IPS DF 4.7 (cell line): ENCODE data around the gene CDK17.

Experiments
- DNase-seq: peaks from one replicate; pipeline ENCODE4 v3.0.0-alpha.2; 2013; ENCODE audit warnings: low spot score; ENCODE audit errors: extremely low read depth

Gene CDK17

DNA sequence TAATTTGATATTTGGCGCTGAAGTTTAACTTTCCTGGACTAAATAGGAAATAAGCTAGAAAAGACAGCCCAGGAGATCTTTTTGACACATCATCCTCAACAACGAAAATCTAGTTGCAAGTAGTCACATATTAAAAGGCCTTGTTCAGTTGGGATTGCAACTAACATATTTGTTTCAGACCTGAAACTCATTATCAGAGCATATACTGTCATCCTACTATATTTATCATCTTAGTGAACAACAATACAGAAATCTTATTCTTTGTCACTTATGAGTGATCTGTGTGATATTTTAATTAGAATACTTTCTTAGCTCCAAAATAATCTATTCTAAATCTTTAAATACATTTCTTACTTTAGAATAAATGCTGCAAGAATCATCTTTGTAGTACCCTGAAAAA lies 134.0 kb downstream of the CDK17 start:
- no peak for DNase-seq

DNA sequence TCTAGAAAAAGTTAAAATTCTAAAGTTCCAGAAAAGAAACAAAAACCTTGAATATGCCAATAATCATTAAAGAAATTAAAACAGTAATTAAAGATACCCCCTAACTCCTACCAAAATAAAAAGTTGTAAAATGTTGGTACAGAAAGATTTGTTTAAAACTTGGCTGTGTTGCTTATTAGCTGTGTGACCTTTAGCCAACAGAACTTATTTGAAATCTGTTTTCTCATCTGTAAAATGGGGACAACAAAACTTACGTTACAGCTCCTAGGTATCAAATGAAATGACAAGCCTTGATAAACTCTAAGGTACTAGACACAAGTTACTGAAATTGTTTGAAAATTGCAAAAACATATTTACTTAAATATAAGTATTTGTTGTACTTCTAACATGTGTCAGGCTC lies 134.4 kb downstream of the CDK17 start:
- no peak for DNase-seq

DNA sequence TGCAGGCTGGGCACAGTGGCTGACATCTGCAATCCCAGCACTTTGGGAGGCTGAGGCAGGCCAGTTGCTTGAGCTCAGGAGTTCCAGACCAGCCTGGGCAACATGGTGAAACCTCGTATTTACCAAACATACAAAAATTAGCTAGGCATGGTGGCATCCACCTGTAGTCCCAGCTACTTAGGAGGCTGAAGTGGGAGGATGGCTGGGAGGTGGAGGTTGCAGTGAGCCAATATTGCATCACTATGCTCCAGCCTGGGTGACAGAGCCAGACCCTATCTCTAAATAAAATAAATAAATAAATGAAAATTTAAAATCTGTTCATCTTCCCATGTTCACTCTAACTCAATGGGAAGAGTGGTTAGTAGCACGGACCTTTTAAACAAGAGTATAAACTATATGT lies 134.8 kb downstream of the CDK17 start:
- DNase-seq, result no peak

DNA sequence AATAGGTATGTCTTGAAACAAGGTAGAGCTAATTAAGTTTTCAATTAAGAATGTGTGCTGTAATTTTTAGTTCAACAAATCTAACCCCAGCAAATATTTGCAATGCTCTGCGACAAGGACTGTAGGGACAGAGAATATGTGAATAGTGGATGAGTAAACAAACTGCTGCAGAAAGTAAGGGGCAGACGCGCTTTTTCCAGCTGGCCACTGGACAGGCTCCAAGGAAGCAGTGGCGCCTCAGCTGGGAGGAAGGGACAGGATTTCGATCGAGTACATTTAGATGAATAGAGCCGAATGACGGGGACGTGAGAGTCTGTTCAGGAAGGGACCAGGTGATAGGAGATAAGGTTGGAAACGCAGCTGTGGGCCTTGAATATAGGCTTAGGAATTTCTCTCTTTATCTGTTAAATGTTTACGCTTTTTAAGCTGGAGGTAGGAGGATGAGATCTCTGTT lies 136.8 kb downstream of the CDK17 start:
- no peak for DNase-seq

DNA sequence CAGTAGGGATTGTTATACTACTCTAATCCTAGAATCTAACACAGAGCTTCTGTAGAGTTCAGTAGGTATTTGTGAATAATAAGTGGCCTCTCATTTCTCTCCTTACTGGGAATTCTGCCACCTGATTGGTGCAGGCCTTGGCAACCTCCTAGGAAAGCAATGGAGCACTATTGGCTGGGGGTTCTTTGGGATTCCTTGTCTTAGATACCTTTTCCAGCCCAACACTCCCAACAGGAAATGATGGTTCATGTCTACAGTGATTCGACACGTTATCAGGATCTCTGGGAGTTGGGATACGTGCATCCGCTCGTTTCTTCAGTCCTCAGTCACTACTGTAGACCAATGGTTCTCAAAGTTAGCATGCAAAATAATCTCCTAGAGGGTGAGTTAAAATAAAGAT lies 138.7 kb downstream of the CDK17 start:
- DNase-seq, result no peak

DNA sequence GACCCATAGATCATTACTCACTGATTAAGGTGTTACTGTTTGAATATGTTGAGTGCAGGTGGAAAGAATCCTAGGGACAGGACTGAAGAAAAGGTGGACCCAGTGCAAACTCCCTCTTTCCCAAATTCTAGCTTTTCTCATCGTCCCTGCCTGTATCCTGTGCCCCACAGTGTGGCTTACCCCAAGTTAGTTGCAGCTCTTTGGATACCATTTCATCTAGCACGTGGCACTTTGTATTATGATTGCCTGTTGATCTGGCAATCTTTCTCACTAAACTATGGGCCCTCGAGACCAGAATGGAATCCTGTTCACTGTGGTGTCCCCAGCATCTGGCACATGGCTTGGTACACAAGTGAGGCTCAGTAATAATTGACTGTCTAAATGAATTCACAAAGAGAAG lies 139.6 kb downstream of the CDK17 start:
- DNase-seq, result no peak

DNA sequence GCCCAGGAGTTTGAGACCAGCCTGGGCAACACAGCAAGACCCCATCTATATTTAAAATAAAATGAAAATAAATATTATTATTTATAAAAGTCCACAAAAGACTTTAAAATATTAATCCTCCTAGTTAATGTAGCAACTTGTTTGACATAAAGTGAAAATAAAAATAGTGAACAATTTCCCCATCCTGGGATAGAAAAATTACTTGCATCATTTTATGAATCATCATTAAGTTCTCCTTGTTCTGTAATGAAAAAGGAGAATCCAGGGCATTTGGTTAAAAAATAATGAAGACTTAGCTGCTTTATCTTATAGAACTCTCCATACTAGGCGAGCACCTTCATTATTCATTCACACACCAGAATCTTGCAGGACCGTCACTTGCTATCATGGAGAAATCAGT lies 140.0 kb downstream of the CDK17 start:
- DNase-seq, result no peak

DNA sequence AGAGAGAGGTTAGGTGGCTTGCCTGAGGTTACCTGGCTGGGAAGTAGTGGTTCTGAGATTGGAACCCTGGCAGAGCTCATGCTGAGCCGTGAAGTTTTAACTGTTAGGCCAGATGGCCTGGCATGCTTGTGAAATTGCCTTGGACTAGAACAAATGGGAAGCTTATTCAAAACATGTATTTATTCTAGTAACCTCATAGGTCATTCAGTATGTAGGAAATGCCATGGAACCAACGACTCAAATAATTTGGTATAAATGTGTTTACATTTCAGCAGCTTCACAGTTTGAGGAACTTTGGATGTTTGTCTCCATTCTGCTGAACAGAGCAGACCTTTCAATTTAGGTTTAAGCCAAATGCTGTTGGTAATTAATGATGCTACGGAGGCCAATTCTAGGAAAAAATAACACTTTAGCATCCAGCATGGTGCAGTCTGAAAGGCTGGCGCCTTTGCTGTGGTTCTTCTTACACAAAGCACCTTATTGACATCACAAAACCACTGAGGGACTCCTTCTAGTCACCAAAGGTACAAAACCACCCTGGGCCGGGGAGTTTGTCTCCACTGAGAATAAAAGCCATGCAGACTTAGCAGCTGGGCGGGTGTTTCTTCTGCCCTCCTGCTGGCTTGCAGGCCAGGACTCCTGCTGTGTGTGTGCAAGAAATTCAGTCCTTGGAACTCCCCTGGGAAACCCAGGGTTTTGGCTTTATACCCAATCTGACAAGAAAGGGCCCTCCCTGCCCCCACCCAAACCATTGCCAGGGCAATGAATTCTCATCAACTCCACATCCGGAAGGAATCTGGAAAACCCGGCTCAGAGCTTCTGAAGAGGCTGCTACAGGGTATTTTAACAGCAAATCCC lies 141.9 kb downstream of the CDK17 start:
- DNase-seq, result no peak

DNA sequence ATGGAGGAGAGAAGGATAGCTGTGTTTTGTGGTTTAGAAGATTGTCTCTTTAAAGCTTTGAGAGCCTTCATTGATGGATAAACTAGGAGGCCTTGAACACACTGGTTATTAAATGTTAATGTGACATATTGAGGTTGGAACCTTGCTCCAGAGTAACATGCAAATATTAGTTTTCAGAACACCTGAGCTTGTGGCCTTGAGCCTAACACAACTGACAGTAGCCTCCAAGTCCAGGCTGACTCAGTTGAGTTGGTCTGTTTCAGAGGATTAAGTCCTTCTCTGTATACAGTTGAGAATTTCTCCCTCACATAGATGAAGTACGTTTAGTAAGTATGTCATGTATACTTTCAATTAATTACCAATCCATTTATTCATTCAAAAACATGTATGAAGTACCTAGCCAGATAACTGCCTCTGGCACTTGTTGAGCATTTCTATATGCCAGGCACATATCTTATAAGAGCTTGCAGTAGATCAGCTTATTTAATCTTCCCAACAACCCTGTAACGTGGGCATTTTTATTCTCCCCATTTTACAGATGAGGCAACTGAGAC lies 142.6 kb downstream of the CDK17 start:
- no peak for DNase-seq

DNA sequence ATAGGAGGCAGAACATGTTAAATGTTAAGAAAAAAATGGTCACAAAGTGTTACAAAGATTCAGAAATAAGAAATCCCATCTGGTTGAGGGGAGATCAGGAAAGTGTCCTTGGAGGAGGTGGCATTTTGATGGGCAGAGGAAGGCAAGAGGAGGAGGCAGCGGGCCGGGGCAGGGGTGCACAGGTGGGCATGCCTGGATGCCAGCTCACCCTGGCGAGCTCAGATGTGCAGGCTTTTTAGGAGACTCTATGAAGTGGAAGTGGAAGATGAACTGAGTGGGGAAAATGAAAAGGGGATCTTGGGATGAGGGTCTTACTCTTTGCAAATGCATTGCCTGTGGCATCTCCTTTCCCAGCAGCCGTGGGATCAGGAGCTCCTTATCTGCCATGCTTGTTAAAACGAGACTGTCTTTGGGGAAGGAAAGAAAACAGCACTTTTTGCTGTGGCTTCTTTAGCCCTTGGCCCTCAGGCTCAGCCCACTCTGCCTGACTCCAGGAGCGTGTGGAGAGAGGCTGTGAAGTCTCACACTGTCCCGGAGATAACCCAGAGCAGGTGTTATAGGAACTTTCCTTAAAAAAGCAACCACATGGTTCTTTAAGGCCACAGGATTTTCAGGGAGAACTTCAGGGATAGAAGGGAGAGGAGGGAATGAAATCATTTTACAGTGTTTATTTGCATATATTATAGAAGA lies 143.4 kb downstream of the CDK17 start:
- DNase-seq, result no peak

DNA sequence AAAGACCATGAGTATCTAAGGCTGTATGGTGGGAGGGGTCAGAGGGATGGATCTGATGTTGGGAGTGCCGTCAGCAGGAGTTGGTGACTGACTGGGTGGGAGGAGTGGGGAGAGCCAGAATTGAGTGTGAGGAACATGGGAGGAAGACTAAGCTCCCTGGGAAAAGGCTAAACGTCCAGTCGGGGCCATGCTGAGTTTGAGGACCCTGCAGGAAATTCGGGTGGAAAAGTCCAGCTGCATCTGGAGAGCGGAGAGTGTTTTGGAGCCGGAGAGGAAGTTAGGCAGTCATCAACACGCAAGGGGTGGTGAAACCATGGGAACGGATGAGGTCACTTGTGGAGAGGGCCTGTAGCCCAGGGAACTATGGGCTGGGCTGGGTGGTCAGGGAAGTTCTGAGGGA lies 145.2 kb downstream of the CDK17 start:
- DNase-seq, result no peak

DNA sequence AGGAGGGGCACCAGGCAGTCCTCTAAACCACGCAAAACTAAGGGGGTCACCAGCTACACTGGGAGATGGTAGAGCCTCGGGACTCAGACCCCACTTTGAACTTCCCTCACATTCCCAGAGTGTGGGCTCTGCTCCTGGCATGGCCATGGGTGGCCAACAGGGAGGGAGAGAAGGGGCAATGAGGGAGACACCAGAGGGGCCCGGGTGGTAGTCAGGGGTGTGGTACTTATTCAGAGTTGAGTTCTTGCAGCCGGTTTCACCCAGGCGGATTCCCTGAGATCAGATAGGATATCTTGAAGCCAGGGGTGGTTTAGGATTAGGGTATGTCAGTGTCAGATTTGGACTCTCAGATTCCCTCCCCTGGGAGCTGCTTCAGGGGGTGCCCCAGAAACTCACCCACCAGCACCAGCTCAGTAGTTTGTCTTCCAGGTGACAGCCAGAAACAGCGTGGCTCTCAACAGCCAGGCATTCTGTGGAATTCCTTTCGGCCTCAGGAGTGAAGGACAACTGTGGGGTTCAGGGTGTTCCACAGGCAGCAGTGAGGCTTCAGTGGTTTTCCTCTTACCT lies 150.0 kb downstream of the CDK17 start:
- no peak for DNase-seq

DNA sequence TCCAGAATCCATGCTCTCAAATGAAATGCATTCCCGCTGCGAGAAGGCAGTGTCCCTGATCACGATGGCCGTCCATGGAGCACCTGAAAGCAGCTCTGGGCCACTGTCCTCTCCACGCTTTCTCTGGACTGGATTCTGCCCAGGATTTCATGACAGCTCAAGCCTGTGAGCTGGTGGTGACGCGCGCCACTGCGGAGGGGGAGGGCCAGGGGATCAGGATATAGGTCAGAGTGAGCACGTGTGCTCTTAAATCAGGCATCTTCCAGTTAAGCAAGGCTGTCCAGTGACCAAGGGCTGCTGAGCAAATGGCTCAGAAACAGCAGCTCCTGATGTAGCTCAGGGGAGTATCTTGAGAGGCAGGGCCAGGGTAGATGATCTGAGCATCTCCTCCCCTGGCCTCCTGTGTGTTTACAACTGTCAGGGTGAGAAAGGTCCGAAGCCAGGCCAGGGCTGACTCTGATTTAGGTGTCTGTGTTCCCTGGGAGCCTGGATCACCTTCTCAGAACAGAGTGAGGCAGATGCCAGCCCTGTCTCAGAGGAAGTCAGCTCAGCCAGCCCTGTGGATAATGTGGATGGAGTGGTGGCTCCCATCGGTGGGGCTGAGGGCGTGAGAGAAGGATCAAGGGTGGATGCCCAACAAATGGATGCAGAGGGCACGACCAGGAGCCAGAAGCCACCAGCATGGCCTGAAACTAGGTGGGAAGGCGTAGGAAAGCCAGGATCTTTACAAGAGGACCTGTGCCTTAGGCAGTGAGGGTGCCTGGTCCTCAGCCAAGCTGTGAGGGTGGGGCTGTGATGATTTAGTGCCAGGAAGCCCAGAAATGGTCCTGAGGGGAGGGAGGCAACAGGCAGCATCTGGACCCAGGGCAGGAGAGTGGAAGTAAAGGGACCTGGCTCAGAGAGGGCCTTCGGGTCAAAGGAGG lies 150.8 kb downstream of the CDK17 start:
- no peak for DNase-seq

DNA sequence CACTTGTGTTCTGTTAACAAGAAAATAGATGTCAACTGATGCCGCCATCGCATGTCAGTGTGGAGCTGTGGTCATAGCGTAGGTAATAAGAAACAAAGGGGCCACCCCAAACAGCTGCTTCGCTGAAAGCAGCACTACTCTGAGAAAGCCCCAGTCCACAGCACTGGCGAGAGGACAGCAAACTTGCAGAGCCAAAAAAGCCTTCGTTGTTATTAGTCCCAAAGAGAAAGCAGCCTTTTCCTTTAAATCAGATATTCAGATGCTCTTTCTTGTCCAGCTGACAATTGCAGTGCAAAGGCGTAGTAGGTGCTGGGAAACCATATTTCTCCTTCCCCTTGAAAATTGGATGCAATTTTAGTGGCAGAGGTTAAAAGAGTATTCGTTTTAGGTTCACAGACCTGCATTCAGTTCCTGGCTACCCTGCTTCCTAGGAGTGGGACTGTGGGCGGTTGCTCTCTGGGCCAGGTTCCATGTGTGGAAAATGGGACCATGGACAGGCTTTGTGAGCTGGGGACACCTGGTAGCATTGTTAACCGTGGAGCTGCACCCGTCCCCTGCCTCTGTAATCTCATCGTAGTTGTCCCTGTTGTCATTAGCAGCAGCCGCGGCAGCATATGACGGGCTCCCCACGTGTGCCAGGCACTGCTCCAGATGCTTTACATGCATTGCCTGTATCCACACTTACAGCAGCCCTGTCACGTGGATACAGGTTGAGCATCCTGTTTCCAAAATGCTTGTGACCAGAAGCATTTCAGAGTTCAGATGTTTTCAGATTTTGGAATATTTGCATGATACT lies 151.9 kb downstream of the CDK17 start:
- no peak for DNase-seq

DNA sequence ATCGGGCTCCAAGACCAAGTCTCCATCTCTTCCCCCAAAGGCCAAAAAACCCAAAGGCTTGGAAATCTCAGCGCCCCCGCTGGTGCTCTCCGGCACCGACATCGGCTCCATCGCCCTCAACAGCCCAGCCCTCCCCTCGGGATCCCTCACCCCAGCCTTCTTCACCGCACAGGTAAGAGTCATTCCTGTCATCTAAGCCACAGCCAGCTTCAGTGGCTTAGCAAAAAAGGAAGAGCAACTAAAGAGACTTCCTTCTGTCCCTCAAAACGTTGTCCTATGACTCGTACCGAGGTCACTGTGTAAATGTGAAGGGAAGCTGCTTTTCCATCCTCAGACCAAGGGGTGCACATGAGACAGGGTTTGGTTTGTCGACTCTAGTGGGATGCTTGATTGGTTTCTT lies 152.7 kb downstream of the CDK17 start:
- DNase-seq, result no peak

DNA sequence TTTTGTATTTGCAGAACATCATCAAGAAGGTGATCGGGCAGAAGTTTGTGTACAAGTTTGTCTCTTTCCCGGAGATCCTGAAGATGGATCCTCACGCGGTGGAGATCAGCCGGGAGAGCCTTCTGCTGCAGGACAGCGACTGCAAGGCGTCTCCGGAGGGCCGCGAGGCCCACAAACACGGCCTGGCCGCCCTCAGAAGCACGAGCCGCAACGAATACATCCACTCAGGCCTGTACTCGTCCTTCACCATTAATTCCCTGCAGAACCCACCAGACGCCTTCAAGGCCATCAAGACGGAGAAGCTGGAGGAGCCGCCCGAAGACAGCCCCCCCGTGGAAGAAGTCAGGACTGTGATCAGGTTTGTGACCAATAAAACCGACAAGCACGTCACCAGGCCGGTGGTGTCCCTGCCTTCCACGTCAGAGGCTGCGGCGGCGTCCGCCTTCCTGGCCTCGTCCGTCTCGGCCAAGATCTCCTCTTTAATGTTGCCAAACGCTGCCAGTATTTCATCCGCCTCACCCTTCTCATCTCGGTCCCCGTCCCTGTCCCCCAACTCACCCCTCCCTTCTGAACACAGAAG lies 153.2 kb downstream of the CDK17 start:
- DNase-seq, result no peak

DNA sequence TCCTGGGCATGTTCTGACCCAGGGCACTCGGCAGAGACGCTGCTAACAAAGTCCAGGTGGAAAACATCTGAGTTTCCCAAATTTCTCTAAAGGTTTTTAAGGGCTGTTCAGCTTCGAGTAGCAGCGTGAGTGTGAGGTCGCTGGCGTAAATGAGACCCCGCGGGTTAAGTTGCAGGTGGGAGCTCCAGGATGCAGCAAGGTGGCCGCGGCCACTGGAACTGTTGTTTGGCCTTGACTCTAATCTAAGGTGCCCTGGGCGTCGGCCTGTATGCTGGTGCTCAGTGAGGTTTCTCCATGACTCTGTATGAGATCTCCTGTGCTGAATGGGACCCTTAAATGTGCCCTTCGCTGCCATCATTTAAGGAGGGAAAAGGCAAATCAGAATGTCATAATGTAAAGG lies 155.4 kb downstream of the CDK17 start:
- no peak for DNase-seq

DNA sequence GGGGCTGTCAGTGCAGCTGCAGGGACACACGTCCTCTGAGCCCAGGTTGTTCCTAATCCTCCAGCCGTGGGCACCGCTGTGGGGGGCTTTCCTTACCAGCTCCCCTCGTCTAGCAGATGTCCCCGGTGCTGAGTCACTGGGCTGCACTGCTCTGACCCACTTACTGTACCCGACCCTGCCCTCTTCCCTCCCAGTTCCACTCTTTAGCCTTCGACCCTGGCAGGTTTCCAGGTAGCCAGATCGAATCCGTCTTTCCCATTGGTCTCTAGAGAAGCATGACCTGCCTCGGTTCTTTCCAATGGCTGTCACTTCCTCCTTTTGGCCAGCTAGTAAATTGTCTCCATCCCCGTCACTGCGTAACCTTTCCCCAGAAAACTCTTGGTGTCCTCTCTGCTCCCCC lies 157.6 kb downstream of the CDK17 start:
- no peak for DNase-seq

DNA sequence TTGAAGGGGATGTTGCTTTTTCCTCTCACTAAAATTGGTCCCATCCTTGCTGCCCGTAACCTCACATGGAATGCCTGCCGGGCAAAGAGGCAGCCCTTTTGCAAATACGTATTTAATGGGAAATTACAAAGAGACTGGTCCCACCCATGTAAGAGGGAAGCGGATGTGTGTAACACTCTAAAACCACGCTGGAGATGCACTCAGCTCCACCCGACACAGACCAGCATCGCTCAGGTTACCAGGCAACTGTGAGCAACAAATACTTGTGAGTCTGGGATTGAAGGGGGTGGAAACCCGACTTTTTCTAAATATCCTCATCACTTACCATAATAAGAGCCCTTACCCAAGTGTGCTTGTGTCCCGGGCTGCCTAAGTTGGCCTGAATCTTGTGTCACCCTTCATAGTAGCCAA lies 158.4 kb downstream of the CDK17 start:
- DNase-seq, result no peak

DNA sequence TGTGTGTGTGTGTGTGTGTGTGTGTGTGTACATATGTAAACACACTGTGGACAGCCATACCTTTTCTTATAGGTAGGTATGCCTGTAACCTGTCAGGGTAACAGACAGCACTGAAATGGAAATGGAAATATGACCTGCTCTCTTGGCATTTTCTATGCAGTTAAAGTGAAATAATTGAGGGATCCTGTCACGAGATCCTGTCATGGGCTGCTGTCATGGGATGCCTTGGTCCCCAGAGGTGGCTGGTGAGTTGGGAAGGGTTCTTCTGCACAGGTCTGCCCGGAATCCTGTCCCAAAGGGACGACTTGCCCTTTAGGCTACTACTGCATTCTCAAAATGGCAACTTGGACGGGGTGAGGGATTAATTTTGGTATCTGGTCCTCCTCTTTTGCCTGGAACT lies 158.8 kb downstream of the CDK17 start:
- DNase-seq, result no peak
